ENCODE results near the gene CADPS. TPM values are rescaled to one million over a fixed set of nuclear protein-coding genes. Genes with fewer than 3 reads are reported as not detected.

CADPS gene
- polyA plus RNA-seq, 1 donor (not counting 4 experiments of a cell fraction or from before 2014, with no cell fraction given), result not detected

- no peak overlapping the region for H3K27ac ChIP-seq (ENCODE audit: control insufficient read depth, insufficient read depth, low read length)
- H2AFZ ChIP-seq (ENCODE audit: control insufficient read depth, low read length), result no peak overlapping the region
- H3K27me3 ChIP-seq (ENCODE audit: control insufficient read depth, extremely low read depth, insufficient read depth, low read length), result no peaks in the 10 kb centered on the region
- DNase-seq (ENCODE audit: low read depth, low spot score), result no peak
- H3K79me2 ChIP-seq (ENCODE audit: control insufficient read depth, insufficient read depth, low read length), result no peaks in the 10 kb centered on the region
- no peaks in the 10 kb centered on the region for H3K9me3 ChIP-seq (ENCODE audit: control insufficient read depth, low read depth, low read length)
- no peaks in the 10 kb centered on the region for H3K36me3 ChIP-seq (ENCODE audit: control insufficient read depth in 2 of 2, extremely low read depth in 1 of 2, insufficient read depth in 2 of 2, low read length in 2 of 2)
- H3K9ac ChIP-seq (ENCODE audit: control insufficient read depth, extremely low read depth, insufficient read depth, low read length), result no peak overlapping the region
- TF ChIP-seq EZH2 (IDR thresholded peaks at IDR 0.05; ENCODE audit: low read length) (no peak), CTCF (optimal IDR thresholded peaks at IDR 0.05 in 1 of 3, IDR thresholded peaks at IDR 0.05 in 1 of 3, conservative IDR thresholded peaks at IDR 0.05 in 1 of 3; ENCODE audit: extremely low read depth in 1 of 3, insufficient read depth in 2 of 3, low read length in 3 of 3) (no peak)
- H3K4me2 ChIP-seq (ENCODE audit: control insufficient read depth, extremely low read depth, insufficient read depth, low read depth, low read length), result peak overlapping the region; percentile 6
- peaks cover 18% of the 10 kb centered on the region for H3K4me1 ChIP-seq (ENCODE audit: control insufficient read depth, extremely low read depth, insufficient read depth, low read length)
- no peak overlapping the region for H3K4me3 ChIP-seq (ENCODE audit: control insufficient read depth in 2 of 3, extremely low read depth in 1 of 3, insufficient read depth in 2 of 3, low read depth in 1 of 3, low read length in 3 of 3)
- no peaks in the 10 kb centered on the region for H3K9me1 ChIP-seq (ENCODE audit: control insufficient read depth, extremely low read depth, insufficient read depth, low read length)
- peak; percentile 90 for FAIRE-seq
- no peaks in the 10 kb centered on the region for H4K20me1 ChIP-seq (ENCODE audit: control insufficient read depth, extremely low read depth, insufficient read depth, low read length)
- dilution Hi-C loops (cut with MboI; ENCODE audit: extremely low pct_ligation_motif_present, low sequenced_read_pairs), result no loop called here
These were observed 195.2 kb downstream of the CADPS start for GRCh38 chr3:62679988-62680387.

DNA sequence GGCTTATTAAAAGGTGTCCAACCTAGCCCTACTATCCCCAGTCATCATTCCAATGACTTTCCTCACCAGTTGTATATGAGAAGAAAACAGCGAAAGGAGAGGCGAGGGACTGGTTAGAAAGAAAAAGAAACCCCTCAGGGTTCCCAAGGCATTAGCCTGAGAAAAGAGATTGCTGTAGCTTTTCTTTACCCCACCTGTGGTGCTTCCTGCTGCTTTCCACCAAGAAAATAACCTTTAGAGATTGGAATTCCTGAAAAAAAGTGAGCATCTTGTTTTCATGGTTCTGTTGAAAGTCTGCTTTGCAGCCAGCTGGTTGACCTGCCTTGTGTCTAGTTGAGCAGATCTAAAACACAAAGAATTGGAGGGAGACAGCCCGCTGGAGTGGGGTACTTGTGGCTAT is 196.4 kb downstream of the CADPS start:
- no peaks in the 10 kb centered on the region for H3K27me3 ChIP-seq (ENCODE audit: control insufficient read depth, extremely low read depth, insufficient read depth, low read length)
- no peak for FAIRE-seq
- no peaks in the 10 kb centered on the region for H3K9me1 ChIP-seq (ENCODE audit: control insufficient read depth, extremely low read depth, insufficient read depth, low read length)
- no peak overlapping the region for H3K9ac ChIP-seq (ENCODE audit: control insufficient read depth, extremely low read depth, insufficient read depth, low read length)
- no peak for DNase-seq (ENCODE audit: low read depth, low spot score)
- H3K27ac ChIP-seq (ENCODE audit: control insufficient read depth, insufficient read depth, low read length), result no peak overlapping the region
- no peaks in the 10 kb centered on the region for H3K79me2 ChIP-seq (ENCODE audit: control insufficient read depth, insufficient read depth, low read length)
- dilution Hi-C loops (cut with MboI; ENCODE audit: extremely low pct_ligation_motif_present, low sequenced_read_pairs), result no loop called here
- no peaks in the 10 kb centered on the region for H3K36me3 ChIP-seq (ENCODE audit: control insufficient read depth in 2 of 2, extremely low read depth in 1 of 2, insufficient read depth in 2 of 2, low read length in 2 of 2)
- H4K20me1 ChIP-seq (ENCODE audit: control insufficient read depth, extremely low read depth, insufficient read depth, low read length), result no peaks in the 10 kb centered on the region
- H3K9me3 ChIP-seq (ENCODE audit: control insufficient read depth, low read depth, low read length), result no peaks in the 10 kb centered on the region
- H3K4me1 ChIP-seq (ENCODE audit: control insufficient read depth, extremely low read depth, insufficient read depth, low read length), result peaks cover 18% of the 10 kb centered on the region
- TF ChIP-seq CTCF (optimal IDR thresholded peaks at IDR 0.05 in 1 of 3, IDR thresholded peaks at IDR 0.05 in 1 of 3, conservative IDR thresholded peaks at IDR 0.05 in 1 of 3; ENCODE audit: extremely low read depth in 1 of 3, insufficient read depth in 2 of 3, low read length in 3 of 3) (no peak), EZH2 (IDR thresholded peaks at IDR 0.05; ENCODE audit: low read length) (no peak)
- H3K4me3 ChIP-seq (ENCODE audit: control insufficient read depth in 2 of 3, extremely low read depth in 1 of 3, insufficient read depth in 2 of 3, low read depth in 1 of 3, low read length in 3 of 3), result no peak overlapping the region
- no peak overlapping the region for H3K4me2 ChIP-seq (ENCODE audit: control insufficient read depth, extremely low read depth, insufficient read depth, low read depth, low read length)
- H2AFZ ChIP-seq (ENCODE audit: control insufficient read depth, low read length), result no peak overlapping the region
